PC-3 (cell line): Measurements from ENCODE around the gene CCDC184. TPM values are rescaled to one million over a fixed set of nuclear protein-coding genes. Genes with fewer than 3 reads are reported as not detected.

Experiments
- ATAC-seq: fragments of 200-7000 bp; cut with Tn5 transposase; 2 replicates; pipeline ENCODE4 v1.9.1; 2020; ENCODE audit warnings: mild to moderate bottlenecking, moderate library complexity
- BruUV-seq: library from RNA; stranded (reverse); fragments of 400-500 nt; replicated peaks from 2 replicates; lab custom pipeline; 2021; lab: Mats Ljungman, UMichigan
- CTCF ChIA-PET: fragments of 300-600 bp; sonication (Branson Sonifier 250); formaldehyde crosslinking; loops from one replicate; lab custom pipeline; 2022; ENCODE audit warnings: antibody characterized with exemption; lab: Charles Lee
- POLR2A ChIA-PET: fragments of 300-600 bp; sonication (Branson Sonifier 250); formaldehyde crosslinking; loops from one replicate; lab custom pipeline; 2022; ENCODE audit warnings: antibody characterized with exemption; ENCODE audit not compliant: unreplicated experiment; lab: Charles Lee
- DNase-seq: peaks from one replicate; pipeline ENCODE4 v3.0.0-alpha.2; 2015
- H2AFZ ChIP-seq: fragments of 300-600 bp; sonication (generic); 2 replicates; pipeline ENCODE4 v1.6.0; 2016; ENCODE audit warnings: antibody characterized with exemption, low read length
- H3F3A ChIP-seq: fragments of 300-600 bp; sonication (generic); one replicate; pipeline ENCODE4 v1.6.0; 2017; ENCODE audit warnings: antibody characterized with exemption, low read length, control low read depth, mild to moderate bottlenecking; ENCODE audit not compliant: unreplicated experiment
- H3K27ac ChIP-seq: fragments of 300-600 bp; sonication (generic); 2 replicates; pipeline ENCODE4 v1.5.1; 2016; ENCODE audit warnings: mild to moderate bottlenecking, low read length
- H3K27me3 ChIP-seq: fragments of 300-600 bp; sonication (generic); 2 replicates; pipeline ENCODE4 v1.6.1; 2016; ENCODE audit warnings: low read length, mixed read lengths
- H3K36me3 ChIP-seq: fragments of 300-600 bp; sonication (generic); 2 replicates; pipeline ENCODE4 v1.6.1; 2016; ENCODE audit warnings: low read depth, mixed run types, low read length, mixed read lengths
- H3K4me1 ChIP-seq: fragments of 300-600 bp; sonication (generic); 2 replicates; pipeline ENCODE4 v1.5.1; 2016; ENCODE audit warnings: low read length; ENCODE audit not compliant: insufficient read depth
- H3K4me2 ChIP-seq: fragments of 300-600 bp; sonication (generic); 2 replicates; pipeline ENCODE4 v1.6.0; 2016; ENCODE audit warnings: low read length
- H3K4me3 ChIP-seq: fragments of 300-600 bp; sonication (generic); 2 replicates; pipeline ENCODE4 v1.5.1; 2016; ENCODE audit warnings: mild to moderate bottlenecking, low read length, mixed read lengths
- H3K79me2 ChIP-seq: fragments of 300-600 bp; sonication (generic); 2 replicates; pipeline ENCODE4 v1.6.1; 2017; ENCODE audit warnings: low read length, mixed read lengths
- H3K9ac ChIP-seq: fragments of 300-600 bp; sonication (generic); 2 replicates; pipeline ENCODE4 v1.6.0; 2016; ENCODE audit warnings: mild to moderate bottlenecking, low read length
- H3K9me2 ChIP-seq: fragments of 300-600 bp; sonication (generic); replicated peaks from 2 replicates; pipeline ENCODE4 v1.6.1; 2016; ENCODE audit warnings: mixed run types, low read length, mixed read lengths
- H3K9me3 ChIP-seq: fragments of 300-600 bp; sonication (generic); 2 replicates; pipeline ENCODE4 v1.6.1; 2016; ENCODE audit warnings: low read length, mixed read lengths
- H4K20me1 ChIP-seq: fragments of 300-600 bp; sonication (generic); 2 replicates; pipeline ENCODE4 v1.6.1; 2016; ENCODE audit warnings: low read length, mixed read lengths
- EZH2 ChIP-seq: fragments of 300-600 bp; sonication (generic); IDR thresholded peaks from one replicate; pipeline ENCODE4 v1.6.1; 2017; ENCODE audit warnings: antibody characterized with exemption, mild to moderate bottlenecking, low read length; ENCODE audit not compliant: unreplicated experiment
- EZH2phosphoT487 ChIP-seq: fragments of 300-600 bp; sonication (generic); IDR thresholded peaks from 2 replicates; pipeline ENCODE4 v1.6.1; 2018; ENCODE audit warnings: mild to moderate bottlenecking, antibody characterized with exemption, low read length, borderline replicate concordance
- intact Hi-C: fragments of 100-400 bp; cut with micrococcal nuclease; formaldehyde crosslinking; loops from 2 replicates; pipeline ENCODE4 v1.9.0; 2023
- total RNA-seq: library from RNA; depleted of rRNA; stranded (reverse); fragments of >200 nt; gene quantifications from 2 replicates; pipeline ENCODE4 v1.2.3, GENCODE V29; 2014
- TF ChIP-seq, protein P1 (sequence below): fragments of 300-600 bp; sonication (generic); conservative IDR thresholded peaks from 2 replicates; pipeline ENCODE4 v1.5.1; 2017; ENCODE audit warnings: antibody characterized with exemption, low read depth, mild to moderate bottlenecking, low read length

Gene CCDC184
- total RNA-seq, 1 experiment from 2014 or later = not detected

DNA sequence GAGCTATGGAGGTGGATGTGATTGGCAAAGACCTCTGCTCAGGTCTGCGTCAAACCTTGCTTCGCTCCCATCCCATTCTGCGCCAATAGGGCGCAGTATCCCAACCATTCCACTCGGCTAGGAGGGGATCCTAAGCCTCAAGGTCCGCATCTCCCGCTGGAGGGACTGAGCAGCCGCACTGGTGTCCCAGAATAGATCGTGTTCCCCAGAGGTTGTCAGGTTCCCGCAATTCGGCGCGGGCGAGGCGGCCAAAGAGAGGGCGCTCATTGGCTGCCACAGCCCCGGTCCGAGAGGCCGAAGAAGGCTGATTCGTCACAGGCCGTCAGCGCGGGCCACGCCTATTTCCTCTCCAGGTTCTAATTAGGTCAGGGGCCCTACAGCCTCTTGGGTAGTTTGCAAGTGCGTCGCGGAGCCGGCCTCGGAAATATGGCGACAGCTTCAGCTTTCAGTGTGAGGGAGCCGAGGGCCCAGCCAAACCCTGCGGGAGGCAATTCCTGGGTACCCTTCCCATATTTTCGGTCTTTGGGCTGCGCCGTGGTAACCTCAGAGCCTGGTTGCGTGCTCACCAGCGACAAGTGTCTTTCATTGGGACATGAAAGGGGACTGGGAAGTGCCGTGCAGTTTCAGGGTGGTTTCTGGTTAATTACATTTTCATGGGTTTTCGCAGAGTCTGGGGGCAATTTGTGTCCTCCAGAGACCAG, 14.7 kb downstream of the CCDC184 start:
- POLR2A ChIA-PET = no interaction called here
- peaks cover 10% of the 10 kb centered on the region for H3K27me3 ChIP-seq
- TF ChIP-seq EZH2 (no peak), EZH2phosphoT487 (no peak)
- TF ChIP-seq, protein P1, sequence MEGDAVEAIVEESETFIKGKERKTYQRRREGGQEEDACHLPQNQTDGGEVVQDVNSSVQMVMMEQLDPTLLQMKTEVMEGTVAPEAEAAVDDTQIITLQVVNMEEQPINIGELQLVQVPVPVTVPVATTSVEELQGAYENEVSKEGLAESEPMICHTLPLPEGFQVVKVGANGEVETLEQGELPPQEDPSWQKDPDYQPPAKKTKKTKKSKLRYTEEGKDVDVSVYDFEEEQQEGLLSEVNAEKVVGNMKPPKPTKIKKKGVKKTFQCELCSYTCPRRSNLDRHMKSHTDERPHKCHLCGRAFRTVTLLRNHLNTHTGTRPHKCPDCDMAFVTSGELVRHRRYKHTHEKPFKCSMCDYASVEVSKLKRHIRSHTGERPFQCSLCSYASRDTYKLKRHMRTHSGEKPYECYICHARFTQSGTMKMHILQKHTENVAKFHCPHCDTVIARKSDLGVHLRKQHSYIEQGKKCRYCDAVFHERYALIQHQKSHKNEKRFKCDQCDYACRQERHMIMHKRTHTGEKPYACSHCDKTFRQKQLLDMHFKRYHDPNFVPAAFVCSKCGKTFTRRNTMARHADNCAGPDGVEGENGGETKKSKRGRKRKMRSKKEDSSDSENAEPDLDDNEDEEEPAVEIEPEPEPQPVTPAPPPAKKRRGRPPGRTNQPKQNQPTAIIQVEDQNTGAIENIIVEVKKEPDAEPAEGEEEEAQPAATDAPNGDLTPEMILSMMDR = no peak
- H2AFZ ChIP-seq = peak overlapping the region; percentile 70
- DNase-seq (peak; percentile 77), ATAC-seq (peak; percentile 82)
- BruUV-seq = TSS peak; percentile 82
- no peaks in the 10 kb centered on the region for H3K9me2 ChIP-seq
- H3K27ac ChIP-seq = peak overlapping the region; percentile 19
- no peaks in the 10 kb centered on the region for H4K20me1 ChIP-seq
- H3K9me3 ChIP-seq = no peaks in the 10 kb centered on the region
- peak overlapping the region; percentile 65 for H3K9ac ChIP-seq
- H3K4me3 ChIP-seq = peak overlapping the region; percentile 63
- peaks cover 25% of the 10 kb centered on the region for H3K4me1 ChIP-seq
- CTCF ChIA-PET = interaction anchor here (0.5 kb wide), 1 partner anchor 165 kb away, joined by 3 read pairs; no protein-coding TSS in a partner anchor
- intact Hi-C loops = loop anchor here (10.0 kb wide), 1 partner anchor 257 kb away; no protein-coding TSS in a partner anchor
- H3K36me3 ChIP-seq = no peaks in the 10 kb centered on the region
- no peaks in the 10 kb centered on the region for H3F3A ChIP-seq
- H3K79me2 ChIP-seq = no peaks in the 10 kb centered on the region
- peak overlapping the region; percentile 77 for H3K4me2 ChIP-seq

DNA sequence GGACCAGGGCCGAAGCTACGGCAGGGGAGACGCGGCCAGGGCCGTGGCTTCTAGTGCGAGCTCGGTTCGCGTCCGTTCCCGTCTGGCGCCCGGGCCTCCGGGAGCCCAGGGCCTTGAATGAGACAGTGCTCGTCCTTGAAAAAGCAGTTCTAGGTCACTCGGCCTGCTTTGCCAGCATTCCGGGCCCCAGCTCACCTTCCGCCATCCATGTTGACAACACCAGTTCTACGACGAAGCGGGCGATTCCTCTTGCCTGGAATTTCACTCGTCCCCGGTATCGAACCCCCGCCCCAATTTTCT, 15.2 kb downstream of the CCDC184 start:
- peaks cover 15% of the 10 kb centered on the region for H3K27me3 ChIP-seq
- H3K9me2 ChIP-seq = no peaks in the 10 kb centered on the region
- no TSS peak for BruUV-seq
- H3K4me1 ChIP-seq = peaks cover 20% of the 10 kb centered on the region
- TF ChIP-seq, protein P1 = no peak
- CTCF ChIA-PET = no interaction called here
- H4K20me1 ChIP-seq = no peaks in the 10 kb centered on the region
- H3K4me2 ChIP-seq = peak overlapping the region; percentile 77
- H3K36me3 ChIP-seq = no peaks in the 10 kb centered on the region
- no peaks in the 10 kb centered on the region for H3F3A ChIP-seq
- DNase-seq (no peak), ATAC-seq (no peak)
- peak overlapping the region; percentile 63 for H3K4me3 ChIP-seq
- no peaks in the 10 kb centered on the region for H3K79me2 ChIP-seq
- intact Hi-C loops = loop anchor here (10.0 kb wide), 1 partner anchor 256 kb away; no protein-coding TSS in a partner anchor
- 0 out of 2 replicates have a peak overlapping the region, but pooled peaks have one; percentile 19 for H3K27ac ChIP-seq
- peak overlapping the region; percentile 65 for H3K9ac ChIP-seq
- no peaks in the 10 kb centered on the region for H3K9me3 ChIP-seq
- POLR2A ChIA-PET = no interaction called here
- H2AFZ ChIP-seq = peak overlapping the region; percentile 70

DNA sequence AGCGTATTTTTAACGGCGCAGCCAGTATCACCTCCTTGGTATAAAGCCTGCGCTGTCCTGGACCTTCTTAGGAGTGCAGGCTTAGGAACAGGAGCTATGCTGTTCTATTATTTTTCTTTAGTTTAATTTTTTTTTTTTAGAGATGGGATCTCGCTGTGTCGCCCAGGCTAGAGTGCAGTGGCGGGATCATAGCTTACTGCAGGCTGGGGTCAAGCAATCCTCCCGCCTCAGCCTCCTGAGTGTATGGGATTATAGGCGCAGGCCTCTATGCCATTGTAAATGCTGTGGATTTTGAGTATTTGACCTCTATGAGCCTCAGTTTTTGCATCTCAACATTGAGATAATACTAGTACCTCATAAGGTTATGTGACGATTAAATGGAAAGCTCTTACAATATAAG, 15.5 kb downstream of the CCDC184 start:
- H3K9me3 ChIP-seq = no peaks in the 10 kb centered on the region
- no peak for DNase-seq
- H3F3A ChIP-seq = no peaks in the 10 kb centered on the region
- intact Hi-C loops = loop anchor here (10.0 kb wide), 1 partner anchor 256 kb away; no protein-coding TSS in a partner anchor
- no peak overlapping the region for H2AFZ ChIP-seq
- no peak overlapping the region for H3K27ac ChIP-seq
- H3K36me3 ChIP-seq = no peaks in the 10 kb centered on the region
- H3K9ac ChIP-seq = no peak overlapping the region
- H3K27me3 ChIP-seq = peaks cover 18% of the 10 kb centered on the region
- H4K20me1 ChIP-seq = no peaks in the 10 kb centered on the region
- no TSS peak for BruUV-seq
- H3K4me3 ChIP-seq = peak overlapping the region; percentile 63
- POLR2A ChIA-PET = no interaction called here
- peaks cover 18% of the 10 kb centered on the region for H3K4me1 ChIP-seq
- no peak for TF ChIP-seq EZH2phosphoT487
- no peak for TF ChIP-seq EZH2
- TF ChIP-seq, protein P1 = no peak
- H3K4me2 ChIP-seq = peak overlapping the region; percentile 77
- no peaks in the 10 kb centered on the region for H3K9me2 ChIP-seq
- no peak for ATAC-seq
- CTCF ChIA-PET = no interaction called here
- no peaks in the 10 kb centered on the region for H3K79me2 ChIP-seq
